ENCODE results near the gene PRKCZ.
"Not testable (repeated sequence)": the region's sequence is repeated elsewhere in the genome, so short reads cannot be mapped to it uniquely, and the experiment has no call there.

The PRKCZ gene

DNA sequence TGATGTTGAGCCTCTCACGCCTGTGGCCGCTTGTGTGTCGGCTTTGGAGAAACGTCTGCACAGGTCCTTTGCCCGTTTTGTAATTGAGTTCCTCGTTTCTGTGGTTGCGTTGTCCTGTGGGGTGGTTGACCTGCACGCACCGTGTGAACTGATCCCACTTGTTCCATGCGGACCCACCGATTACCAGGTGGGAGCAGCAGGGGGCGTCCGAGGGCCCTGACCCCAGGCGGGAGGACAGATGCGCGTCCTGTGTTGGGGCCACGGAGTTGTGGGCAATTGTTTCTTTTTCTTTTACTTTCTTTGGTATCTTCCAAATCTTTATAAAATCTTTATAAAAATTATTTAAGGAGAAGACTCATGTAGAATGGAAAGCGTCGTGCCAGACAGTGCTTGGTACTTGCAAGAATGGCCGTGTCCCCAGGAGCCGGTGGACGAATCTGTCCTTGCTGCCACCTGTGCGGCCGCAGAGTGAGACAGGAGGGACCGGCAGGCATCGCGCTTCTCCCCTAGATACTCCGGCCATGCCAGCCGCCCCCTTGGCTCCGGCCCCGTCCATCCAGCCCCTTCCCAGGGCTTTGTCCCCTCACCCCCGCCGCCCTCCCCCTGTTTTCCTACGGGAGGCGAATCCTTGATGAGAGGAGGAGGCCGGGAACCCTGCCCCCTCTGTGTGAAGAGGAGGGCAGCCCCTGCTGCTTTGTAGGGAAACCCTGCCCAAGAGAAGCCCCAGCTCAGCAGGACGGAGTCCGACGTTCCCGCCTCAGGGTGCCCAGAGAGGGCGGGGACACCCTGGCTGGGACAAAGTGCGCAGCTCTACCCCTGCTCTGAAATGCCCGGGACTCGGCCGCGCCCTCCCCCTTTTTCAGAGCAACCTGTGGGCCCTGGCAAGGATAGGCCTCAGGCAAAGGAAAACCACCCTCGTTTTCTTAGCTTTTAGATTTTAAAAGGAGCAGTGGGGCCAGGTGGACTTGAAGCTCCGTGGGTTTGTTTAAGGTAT lies 41.7 kb downstream of the PRKCZ start:
- Histone ChIP-seq H3K4me3 (replicated peaks; ENCODE audit: insufficient read depth, low read length) (no peak overlapping the region), H3K27me3 (ENCODE audit: insufficient read depth, poor library complexity, severe bottlenecking) (no peaks in the 10 kb centered on the region), H3K27ac (replicated peaks) (no peak overlapping the region)
- peak; percentile 41 to 77 for DNase-seq (ENCODE audit: low read depth in 1 of 2, low spot score in 1 of 2)
- TF ChIP-seq SPI1 (IDR thresholded peaks at IDR 0.05; ENCODE audit: borderline replicate concordance, low read depth) (no peak), GABPA (IDR thresholded peaks at IDR 0.05; ENCODE audit: low read depth) (no peak), POLR2AphosphoS5 (IDR thresholded peaks at IDR 0.05; ENCODE audit: low read depth) (no peak)
- TF ChIP-seq, protein P1, sequence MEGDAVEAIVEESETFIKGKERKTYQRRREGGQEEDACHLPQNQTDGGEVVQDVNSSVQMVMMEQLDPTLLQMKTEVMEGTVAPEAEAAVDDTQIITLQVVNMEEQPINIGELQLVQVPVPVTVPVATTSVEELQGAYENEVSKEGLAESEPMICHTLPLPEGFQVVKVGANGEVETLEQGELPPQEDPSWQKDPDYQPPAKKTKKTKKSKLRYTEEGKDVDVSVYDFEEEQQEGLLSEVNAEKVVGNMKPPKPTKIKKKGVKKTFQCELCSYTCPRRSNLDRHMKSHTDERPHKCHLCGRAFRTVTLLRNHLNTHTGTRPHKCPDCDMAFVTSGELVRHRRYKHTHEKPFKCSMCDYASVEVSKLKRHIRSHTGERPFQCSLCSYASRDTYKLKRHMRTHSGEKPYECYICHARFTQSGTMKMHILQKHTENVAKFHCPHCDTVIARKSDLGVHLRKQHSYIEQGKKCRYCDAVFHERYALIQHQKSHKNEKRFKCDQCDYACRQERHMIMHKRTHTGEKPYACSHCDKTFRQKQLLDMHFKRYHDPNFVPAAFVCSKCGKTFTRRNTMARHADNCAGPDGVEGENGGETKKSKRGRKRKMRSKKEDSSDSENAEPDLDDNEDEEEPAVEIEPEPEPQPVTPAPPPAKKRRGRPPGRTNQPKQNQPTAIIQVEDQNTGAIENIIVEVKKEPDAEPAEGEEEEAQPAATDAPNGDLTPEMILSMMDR (IDR thresholded peaks at IDR 0.05; ENCODE audit: insufficient read depth, low read length): peak; percentile 65

DNA sequence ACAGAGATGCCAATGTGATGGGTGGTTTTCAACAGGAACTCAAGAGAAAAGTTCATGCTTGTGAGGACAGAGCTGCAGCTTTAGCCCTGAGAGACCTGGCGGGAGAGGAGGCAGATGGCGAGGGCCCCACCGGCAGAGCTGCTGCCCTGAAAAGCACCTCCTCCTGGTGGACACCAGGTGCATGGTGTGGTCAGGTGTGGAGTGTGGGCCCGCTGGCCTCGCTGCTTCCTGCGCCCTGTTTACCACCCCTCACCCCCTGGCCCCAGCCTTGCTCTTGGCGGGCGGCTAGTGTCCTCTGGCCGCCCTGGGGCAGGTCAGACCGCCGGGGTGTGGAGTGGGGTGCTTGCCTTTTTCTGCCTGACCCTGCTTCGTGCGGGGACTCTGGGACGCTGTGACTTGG lies 42.8 kb downstream of the PRKCZ start:
- Histone ChIP-seq H3K4me3 (replicated peaks; ENCODE audit: insufficient read depth, low read length) (no peak overlapping the region), H3K27me3 (ENCODE audit: insufficient read depth, poor library complexity, severe bottlenecking) (no peaks in the 10 kb centered on the region), H3K27ac (replicated peaks) (no peak overlapping the region)
- TF ChIP-seq, protein P1 (IDR thresholded peaks at IDR 0.05; ENCODE audit: insufficient read depth, low read length): no peak
- TF ChIP-seq, protein P2, sequence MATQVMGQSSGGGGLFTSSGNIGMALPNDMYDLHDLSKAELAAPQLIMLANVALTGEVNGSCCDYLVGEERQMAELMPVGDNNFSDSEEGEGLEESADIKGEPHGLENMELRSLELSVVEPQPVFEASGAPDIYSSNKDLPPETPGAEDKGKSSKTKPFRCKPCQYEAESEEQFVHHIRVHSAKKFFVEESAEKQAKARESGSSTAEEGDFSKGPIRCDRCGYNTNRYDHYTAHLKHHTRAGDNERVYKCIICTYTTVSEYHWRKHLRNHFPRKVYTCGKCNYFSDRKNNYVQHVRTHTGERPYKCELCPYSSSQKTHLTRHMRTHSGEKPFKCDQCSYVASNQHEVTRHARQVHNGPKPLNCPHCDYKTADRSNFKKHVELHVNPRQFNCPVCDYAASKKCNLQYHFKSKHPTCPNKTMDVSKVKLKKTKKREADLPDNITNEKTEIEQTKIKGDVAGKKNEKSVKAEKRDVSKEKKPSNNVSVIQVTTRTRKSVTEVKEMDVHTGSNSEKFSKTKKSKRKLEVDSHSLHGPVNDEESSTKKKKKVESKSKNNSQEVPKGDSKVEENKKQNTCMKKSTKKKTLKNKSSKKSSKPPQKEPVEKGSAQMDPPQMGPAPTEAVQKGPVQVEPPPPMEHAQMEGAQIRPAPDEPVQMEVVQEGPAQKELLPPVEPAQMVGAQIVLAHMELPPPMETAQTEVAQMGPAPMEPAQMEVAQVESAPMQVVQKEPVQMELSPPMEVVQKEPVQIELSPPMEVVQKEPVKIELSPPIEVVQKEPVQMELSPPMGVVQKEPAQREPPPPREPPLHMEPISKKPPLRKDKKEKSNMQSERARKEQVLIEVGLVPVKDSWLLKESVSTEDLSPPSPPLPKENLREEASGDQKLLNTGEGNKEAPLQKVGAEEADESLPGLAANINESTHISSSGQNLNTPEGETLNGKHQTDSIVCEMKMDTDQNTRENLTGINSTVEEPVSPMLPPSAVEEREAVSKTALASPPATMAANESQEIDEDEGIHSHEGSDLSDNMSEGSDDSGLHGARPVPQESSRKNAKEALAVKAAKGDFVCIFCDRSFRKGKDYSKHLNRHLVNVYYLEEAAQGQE (IDR thresholded peaks at IDR 0.05; ENCODE audit: insufficient replicate concordance, low read depth): no peak
- TF ChIP-seq GABPA (IDR thresholded peaks at IDR 0.05; ENCODE audit: low read depth) (no peak), SPI1 (IDR thresholded peaks at IDR 0.05; ENCODE audit: borderline replicate concordance, low read depth) (no peak), POLR2AphosphoS5 (IDR thresholded peaks at IDR 0.05; ENCODE audit: low read depth) (no peak)
- DNase-seq (ENCODE audit: low read depth in 1 of 2, low spot score in 1 of 2): no peak

DNA sequence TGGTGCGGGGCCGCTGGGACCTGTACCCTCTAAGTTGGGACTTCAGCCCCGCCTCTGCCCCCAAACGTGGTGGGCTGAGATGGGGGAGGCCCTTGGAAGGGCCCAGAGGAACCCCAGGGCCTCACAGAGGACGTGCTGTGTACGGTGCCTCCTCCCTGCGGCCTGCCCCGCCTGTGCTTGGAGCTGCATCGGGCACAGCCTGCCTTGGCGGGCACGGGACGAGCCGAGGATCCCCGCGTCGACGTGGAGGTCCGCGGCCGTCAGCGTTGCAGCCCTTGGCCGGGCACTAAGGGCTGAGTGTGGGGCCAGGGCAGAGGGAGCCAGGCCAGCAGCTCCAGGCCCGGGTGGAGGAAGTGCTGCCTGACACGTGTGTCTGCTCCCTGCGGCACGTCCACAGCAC lies 43.4 kb downstream of the PRKCZ start:
- Histone ChIP-seq H3K27me3 (ENCODE audit: insufficient read depth, poor library complexity, severe bottlenecking) (no peaks in the 10 kb centered on the region), H3K4me3 (replicated peaks; ENCODE audit: insufficient read depth, low read length) (no peak overlapping the region), H3K27ac (replicated peaks) (no peak overlapping the region)
- DNase-seq (ENCODE audit: low read depth in 1 of 2, low spot score in 1 of 2): no peak
- TF ChIP-seq SPI1 (IDR thresholded peaks at IDR 0.05; ENCODE audit: borderline replicate concordance, low read depth): no peak
- no peak for TF ChIP-seq GABPA (IDR thresholded peaks at IDR 0.05; ENCODE audit: low read depth)
- TF ChIP-seq, protein P2 (IDR thresholded peaks at IDR 0.05; ENCODE audit: insufficient replicate concordance, low read depth): no peak
- no peak for TF ChIP-seq POLR2AphosphoS5 (IDR thresholded peaks at IDR 0.05; ENCODE audit: low read depth)
- TF ChIP-seq, protein P1 (IDR thresholded peaks at IDR 0.05; ENCODE audit: insufficient read depth, low read length): no peak

DNA sequence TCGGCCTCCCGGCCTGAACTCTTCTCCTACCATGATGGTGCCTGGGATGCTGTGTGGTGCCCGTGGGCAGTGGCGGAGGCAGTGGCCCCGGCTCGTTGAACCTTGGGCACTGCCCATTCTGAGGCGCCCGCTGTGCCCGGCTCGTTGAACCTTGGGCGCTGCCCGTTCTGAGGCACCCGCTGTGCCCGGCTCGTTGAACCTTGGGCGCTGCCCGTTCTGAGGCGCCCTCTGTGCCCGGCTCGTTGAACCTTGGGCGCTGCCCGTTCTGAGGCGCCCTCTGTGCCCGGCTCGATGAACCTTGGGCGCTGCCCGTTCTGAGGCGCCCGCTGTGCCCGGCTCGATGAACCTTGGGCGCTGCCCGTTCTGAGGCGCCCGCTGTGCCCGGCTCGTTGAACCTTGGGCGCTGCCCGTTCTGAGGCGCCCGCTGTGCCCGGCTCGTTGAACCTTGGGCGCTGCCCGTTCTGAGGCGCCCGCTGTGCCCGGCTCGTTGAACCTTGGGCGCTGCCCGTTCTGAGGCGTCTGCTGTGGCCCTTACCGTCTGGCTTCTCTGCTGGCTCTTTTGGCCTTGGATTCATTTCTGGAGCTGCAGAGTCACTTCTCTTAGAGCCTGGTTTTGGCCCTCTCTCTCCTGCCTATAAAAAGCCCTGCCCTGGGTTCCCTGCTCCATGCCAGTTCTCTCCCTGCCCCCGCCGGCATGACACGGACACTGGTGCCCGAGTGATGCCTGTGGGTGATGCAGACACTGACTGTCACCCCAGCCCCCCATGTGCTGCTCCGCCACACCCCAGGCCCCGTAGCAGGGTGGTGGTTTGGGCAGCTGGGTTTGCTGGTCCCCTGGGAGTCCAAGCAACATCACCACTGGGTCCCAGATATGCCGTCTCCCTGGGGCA lies 44.3 kb downstream of the PRKCZ start:
- not testable (repeated sequence) for H3K27ac ChIP-seq (replicated peaks); DNase-seq (ENCODE audit: low read depth in 1 of 2, low spot score in 1 of 2)

More for the DNA sequence above, 44.3 kb downstream of the PRKCZ start:
- H3K27me3 ChIP-seq (ENCODE audit: insufficient read depth, poor library complexity, severe bottlenecking); H3K4me3 ChIP-seq (replicated peaks; ENCODE audit: insufficient read depth, low read length): not testable (repeated sequence)

Data from HL-60 (cell line).